ENCODE measurements around the gene ARHGAP6. TPM values are rescaled to one million over a fixed set of nuclear protein-coding genes. Genes with fewer than 3 reads are reported as not detected.

ARHGAP6 gene
- polyA plus RNA-seq, 5 donors = 17.4 to 25.1 (median 21.4) TPM

DNA sequence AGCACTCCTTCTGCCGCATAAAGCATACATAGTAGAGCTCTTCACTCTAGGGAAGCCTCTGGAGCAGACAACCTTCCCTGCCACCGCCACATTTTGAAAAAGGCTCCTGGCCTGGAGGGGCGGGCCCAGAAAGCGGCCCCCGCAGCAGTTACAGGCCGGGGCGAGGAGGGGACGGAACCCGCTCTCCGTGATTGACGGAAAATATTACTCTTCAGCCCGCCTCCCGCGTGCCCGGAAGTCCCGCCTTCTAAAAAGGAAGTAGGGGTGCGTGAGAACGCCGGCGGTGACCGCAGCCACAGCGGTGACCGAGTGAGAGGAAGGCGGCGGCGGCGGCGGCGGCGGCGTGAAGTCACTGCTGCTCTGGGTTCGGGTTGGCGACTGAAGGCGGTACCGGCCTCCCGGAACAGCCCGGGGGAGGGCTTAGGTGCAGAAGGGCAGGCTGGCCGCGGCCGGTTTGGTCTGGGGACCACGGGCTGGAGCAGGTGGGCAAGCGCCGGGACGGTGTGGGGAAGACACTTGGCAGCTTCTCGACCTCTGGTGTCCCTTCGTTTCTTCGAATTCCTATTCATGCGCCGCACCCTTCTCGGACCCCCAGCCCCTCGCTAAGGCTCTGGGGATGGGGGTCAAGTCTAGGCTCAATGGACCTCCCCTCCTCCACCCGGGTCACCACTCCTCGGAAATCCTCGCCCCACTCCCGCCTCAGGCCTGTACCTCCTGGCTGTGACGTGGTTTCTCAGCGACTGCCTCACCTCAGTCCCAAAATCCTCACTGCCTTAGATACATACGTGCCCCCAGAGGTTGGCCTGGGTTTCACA lies 554.5 kb downstream of the ARHGAP6 start, which contains the start of gene HCCS:
Gene HCCS, plus strand, starts transcription at position 296 of the 815 bp plus-strand sequence. CDS start 729 bp downstream, outside the sequence.
- DNase-seq = peak; percentile 75 to 80

DNA sequence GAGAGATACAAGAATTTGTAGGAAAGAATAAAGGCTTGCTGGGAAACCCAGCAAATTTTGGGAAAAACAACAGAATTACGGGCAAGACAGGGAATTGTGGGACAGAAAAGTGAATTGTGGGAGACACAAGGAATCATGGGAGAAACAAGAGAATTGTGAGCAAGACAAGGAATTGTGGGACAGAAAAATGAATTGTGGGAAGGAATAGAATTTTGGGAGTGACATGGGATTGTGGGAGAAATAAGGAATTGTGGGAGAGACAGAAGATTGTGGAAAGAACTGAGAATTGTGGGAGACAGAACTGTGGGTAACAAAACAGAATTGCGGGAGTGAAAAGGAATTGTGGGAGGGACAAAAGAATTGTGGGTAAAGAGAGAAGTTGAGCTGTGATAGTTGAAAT lies 555.8 kb downstream of the ARHGAP6 start:
- DNase-seq = no peak

DNA sequence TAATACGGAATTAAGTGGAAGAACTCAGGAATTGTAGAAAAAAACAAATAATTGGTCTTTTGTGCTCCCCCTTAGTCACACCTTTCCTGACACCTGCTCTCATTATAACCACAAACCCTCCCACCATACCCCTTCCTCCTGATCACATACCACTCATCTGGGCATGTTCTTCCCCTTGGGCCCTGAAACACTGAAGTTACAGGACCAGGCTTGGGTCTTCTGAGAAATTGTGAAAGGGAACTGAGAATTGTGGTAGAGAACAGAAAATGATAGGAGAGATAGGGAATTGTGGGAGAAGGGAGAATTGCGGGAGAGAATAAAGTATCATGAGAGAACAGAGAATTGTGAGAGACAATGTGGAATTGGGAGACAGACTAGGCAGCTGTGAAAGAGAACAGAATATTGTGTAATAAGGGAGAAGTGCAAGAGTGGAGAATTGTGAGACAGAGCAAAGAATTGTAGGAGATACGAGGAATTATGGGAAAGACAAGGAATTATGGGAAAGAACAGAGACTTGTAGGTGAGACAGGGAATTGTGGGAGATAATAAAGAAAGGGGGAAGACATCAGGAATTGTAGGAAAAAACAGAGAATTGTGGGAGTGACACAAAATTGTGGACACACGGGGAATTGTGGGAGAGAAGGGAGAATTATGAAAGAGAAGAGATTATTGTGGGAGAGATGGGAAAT lies 557.3 kb downstream of the ARHGAP6 start:
- no peak for DNase-seq

- no peak for DNase-seq
These were observed 560.6 kb downstream of the ARHGAP6 start for GRCh38 chrX:11105080-11105479.

- no peak for DNase-seq
These were observed 562.0 kb downstream of the ARHGAP6 start for GRCh38 chrX:11103751-11104150.

DNA sequence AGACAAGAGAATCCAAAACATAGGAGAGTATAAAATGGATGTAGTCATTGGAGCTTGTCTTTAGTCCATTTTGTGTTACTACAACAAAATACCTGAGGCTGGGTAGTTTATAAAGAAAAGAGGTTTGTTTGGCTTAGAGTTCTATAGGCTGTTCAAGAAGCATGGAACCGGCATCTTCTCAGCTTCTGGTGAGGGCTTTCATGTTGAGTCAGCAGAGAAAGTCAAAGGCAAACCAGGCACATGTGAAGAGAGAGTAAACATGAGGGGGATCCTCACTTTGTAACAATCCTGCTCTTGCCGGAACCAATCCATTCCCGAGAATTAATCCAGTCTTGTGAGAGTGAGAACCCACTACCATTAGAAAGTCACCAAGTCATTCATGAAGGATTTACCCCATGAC lies 562.7 kb downstream of the ARHGAP6 start:
- DNase-seq = no peak

DNA sequence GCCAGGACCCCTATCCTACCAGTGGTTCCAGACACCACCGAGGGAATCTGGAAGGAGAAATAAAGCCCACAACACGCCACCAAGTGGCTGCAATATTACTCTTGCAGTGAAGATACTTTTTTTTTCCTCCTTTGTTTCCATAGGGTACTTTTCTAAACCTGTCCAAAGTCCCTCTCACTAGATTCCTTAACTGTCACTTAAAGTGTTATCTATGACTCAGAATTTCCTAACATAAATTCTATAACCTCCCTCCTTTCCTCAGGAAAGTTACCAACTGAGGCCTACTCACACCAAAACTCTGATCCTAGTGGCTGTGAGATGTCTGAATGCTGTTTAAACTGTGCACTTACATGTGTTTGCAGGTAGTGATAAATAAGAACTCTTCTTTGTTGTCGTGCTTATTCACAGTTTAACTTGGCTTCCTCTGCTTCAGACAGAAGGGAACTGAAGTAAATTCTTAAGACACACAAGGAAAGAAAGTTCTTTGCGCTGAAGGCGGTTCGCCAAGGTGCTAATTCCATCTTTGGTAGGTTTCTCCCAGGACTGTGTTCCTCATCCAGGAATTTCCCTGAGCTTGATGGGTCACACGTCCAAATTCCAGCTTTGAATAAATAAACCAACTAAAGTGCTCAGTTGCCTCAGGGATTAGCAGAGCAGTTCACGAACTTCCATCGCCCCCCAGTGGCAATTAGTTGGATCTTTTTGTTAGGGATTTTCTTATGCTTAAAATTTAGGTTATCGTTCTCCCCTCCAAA lies 565.3 kb downstream of the ARHGAP6 start:
- DNase-seq = peak; percentile 27 to 36

DNA sequence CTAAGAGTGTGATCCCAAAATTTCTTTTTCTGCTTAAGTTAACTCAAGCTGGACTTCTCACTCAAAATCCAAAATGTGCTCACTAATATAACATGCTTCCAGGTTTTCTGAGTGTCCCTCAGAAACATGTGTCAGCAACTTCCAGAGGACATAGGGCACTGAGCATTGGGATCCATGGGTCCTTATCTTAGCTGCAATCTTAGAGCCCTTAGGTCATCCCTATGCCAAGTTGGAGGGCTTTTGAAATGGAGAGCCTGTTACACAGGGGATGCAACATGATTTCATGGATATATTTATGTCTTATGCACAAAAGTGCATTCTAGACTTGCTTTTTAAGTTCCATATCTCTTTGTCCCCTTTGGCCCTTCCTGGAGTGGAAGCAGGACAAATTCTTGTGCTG lies 566.3 kb downstream of the ARHGAP6 start:
- no peak for DNase-seq

DNA sequence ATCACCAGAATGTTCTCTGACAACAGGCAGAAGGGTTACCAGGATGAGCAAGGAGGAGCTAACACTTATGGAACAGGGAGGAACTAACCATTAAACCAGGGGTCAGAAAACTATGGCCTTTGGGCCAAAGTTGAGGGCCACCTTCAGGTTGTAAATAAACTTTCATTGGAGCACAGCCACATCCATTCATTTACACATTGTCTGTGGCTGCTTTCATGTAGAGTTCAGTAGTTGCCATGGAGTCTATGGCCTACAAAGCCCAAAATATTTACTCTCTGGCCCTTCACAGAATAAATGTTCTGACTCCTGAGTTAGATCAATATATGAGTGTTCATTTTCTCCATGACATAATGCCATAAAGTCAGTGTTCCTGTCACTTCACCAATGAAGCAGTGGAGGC lies 567.8 kb downstream of the ARHGAP6 start:
- DNase-seq = no peak

GRCh38 chrX:11089802-11090201 lies 575.9 kb downstream of the ARHGAP6 start:
- DNase-seq = no peak

Other genes starting within 250 kb of the ARHGAP6 start
- gene MSL3, start 92.3 kb upstream of the ARHGAP6 start, polyA plus RNA-seq (ENCODE audit: insufficient read depth in 1 of 5, insufficient read length in 5 of 5, low replicate concordance in 1 of 5) = 10 to 100 TPM; 37.6 to 45.2 (median 43.1) TPM